K562 (cell line): ENCODE data around the gene NPAS3. TPM values are rescaled to one million over a fixed set of nuclear protein-coding genes. Genes with fewer than 3 reads are reported as not detected.

Experiments used
- ATAC-seq: fragments of 200-7000 bp; cut with Tn5 transposase; 3 replicates; pipeline ENCODE4 v1.9.1; 2020; ENCODE audit warnings: moderate library complexity
- BruUV-seq: library from RNA; stranded (reverse); fragments of 400-500 nt; replicated peaks from 2 replicates; lab custom pipeline; 2021; lab: Mats Ljungman, UMichigan
- CTCF ChIA-PET: fragments of 300-600 bp; formaldehyde crosslinking; extraction: SDS; loops from one replicate; lab custom pipeline; 2021; ENCODE audit warnings: low intra/inter-chr PET ratio; lab: Yijun Ruan, JAX
- POLR2A ChIA-PET: fragments of 300-600, 350-650 bp; sonication (Branson Sonifier 250); formaldehyde crosslinking; extraction: SDS; loops from one replicate; lab custom pipeline; 2021; ENCODE audit warnings: antibody characterized with exemption, inconsistent platforms; lab: Yijun Ruan, JAX
- DNase-seq, 4 experiments: peaks; one replicate each; pipeline versions ENCODE4 v3.0.0 to v3.0.0-alpha.2; 2011 to 2018; ENCODE audit warnings: low spot score in 3 of 4, mixed read lengths in 3 of 4; ENCODE audit errors: extremely low read depth in 1 of 4
- FAIRE-seq: peaks from 2 replicates; lab custom pipeline; 2011; peaks lifted over from hg19 to GRCh38; lab: Jason Lieb, UNC
- H2AFZ ChIP-seq: 2 replicates; pipeline ENCODE4 v1.6.0; 2011; ENCODE audit warnings: low read depth, low read length, control low read depth, inconsistent platforms
- H3K27ac ChIP-seq: fragments of 200-600 bp; 3 replicates; pipeline ENCODE4 v1.8.0; 2011; ENCODE audit warnings: low read depth, mild to moderate bottlenecking, control low read depth, inconsistent platforms, low read length, moderate library complexity, mixed read lengths; ENCODE audit errors: extremely low read depth
- H3K27me3 ChIP-seq, 2 experiments: fragments of 300-600 bp in 1 of 2; 2 replicates in 1 of 2; 3 replicates in 1 of 2; pipeline versions ENCODE4 v1.6.0 to v1.8.0; 2011; ENCODE audit warnings: inconsistent platforms in 2 of 2, low read length in 2 of 2, mild to moderate bottlenecking in 1 of 2, mixed read lengths in 1 of 2, moderate library complexity in 1 of 2; ENCODE audit not compliant: control insufficient read depth in 2 of 2, insufficient read depth in 2 of 2
- H3K36me3 ChIP-seq: fragments of 300-600 bp; 3 replicates; pipeline ENCODE4 v1.8.0; 2011; ENCODE audit warnings: mild to moderate bottlenecking, low read length, inconsistent platforms; ENCODE audit not compliant: control insufficient read depth, insufficient read depth
- H3K4me1 ChIP-seq, 2 experiments: fragments of 200-600 bp in 1 of 2; replicated peaks in 1 of 2; 2 replicates in 1 of 2; 3 replicates in 1 of 2; pipeline versions ENCODE4 v1.5.1 to v1.8.0; 2011; ENCODE audit warnings: inconsistent platforms in 2 of 2, low read length in 2 of 2, mild to moderate bottlenecking in 1 of 2, mixed read lengths in 1 of 2, moderate library complexity in 1 of 2; ENCODE audit not compliant: control insufficient read depth in 2 of 2, insufficient read depth in 2 of 2
- H3K4me2 ChIP-seq: 2 replicates; pipeline ENCODE4 v1.6.1; 2011; ENCODE audit warnings: low read length, control low read depth, inconsistent platforms, mixed read lengths; ENCODE audit not compliant: insufficient read depth
- H3K4me3 ChIP-seq: fragments of 200-600 bp; sonication (generic), shearing (Covaris generic); 2 replicates; pipeline ENCODE4 v1.5.1; 2016; ENCODE audit warnings: control low read depth, inconsistent platforms
- H3K79me2 ChIP-seq: fragments of 200-600 bp; 3 replicates; pipeline ENCODE4 v1.8.0; 2011; ENCODE audit warnings: low read length, inconsistent platforms; ENCODE audit not compliant: control insufficient read depth, insufficient read depth
- H3K9ac ChIP-seq, 2 experiments: 2 replicates each; pipeline versions ENCODE4 v1.6.0 to v1.6.1; 2011; ENCODE audit warnings: low read depth in 2 of 2, low read length in 2 of 2, control low read depth in 1 of 2, inconsistent platforms in 1 of 2, mild to moderate bottlenecking in 1 of 2, mixed read lengths in 1 of 2; ENCODE audit not compliant: insufficient read depth in 1 of 2
- H3K9me1 ChIP-seq: one replicate; pipeline ENCODE4 v1.6.0; 2011; ENCODE audit warnings: inconsistent platforms, mild to moderate bottlenecking, low read length, moderate library complexity; ENCODE audit not compliant: control insufficient read depth, insufficient read depth
- H3K9me3 ChIP-seq: replicated peaks from 2 replicates; pipeline ENCODE4 v1.5.1; 2011; ENCODE audit warnings: low read depth, low read length, inconsistent platforms; ENCODE audit not compliant: control insufficient read depth, insufficient read depth
- H4K20me1 ChIP-seq: replicated peaks from 2 replicates; pipeline ENCODE4 v1.6.1; 2011; ENCODE audit warnings: low read length, inconsistent platforms, mixed read lengths; ENCODE audit not compliant: control insufficient read depth, insufficient read depth
- ELF2 ChIP-seq: fragments of 250-450 bp; sonication (Bioruptor Pico); IDR thresholded peaks from 2 replicates; pipeline ENCODE4 v1.5.0; 2021; ENCODE audit warnings: mild to moderate bottlenecking
- FOSL1 ChIP-seq: fragments of 200-800 bp; sonication (Bioruptor generic); conservative IDR thresholded peaks from 2 replicates; pipeline ENCODE4 v1.6.1; 2016; ENCODE audit warnings: missing genetic modification characterization, missing compliant biosample characterization
- GABPA ChIP-seq: fragments of 200-800 bp; sonication (Bioruptor generic); conservative IDR thresholded peaks from 2 replicates; pipeline ENCODE4 v1.6.1; 2016; ENCODE audit warnings: low read depth, missing genetic modification characterization, missing compliant biosample characterization
- HDAC8 ChIP-seq: fragments of 450-650 bp; IDR thresholded peaks from 2 replicates; pipeline ENCODE4 v1.6.1; 2016; ENCODE audit warnings: mild to moderate bottlenecking, missing genetic modification characterization, moderate library complexity, missing compliant biosample characterization
- HES1 ChIP-seq: fragments of 450-650 bp; IDR thresholded peaks from 2 replicates; pipeline ENCODE4 v1.6.1; 2016; ENCODE audit warnings: low read depth, mild to moderate bottlenecking, moderate library complexity
- MAFG ChIP-seq: fragments of 450-650 bp; conservative IDR thresholded peaks from 2 replicates; pipeline ENCODE4 v1.6.1; 2016; ENCODE audit warnings: missing genetic modification characterization, missing compliant biosample characterization
- MCM7 ChIP-seq, 2 experiments: fragments of 450-650 bp; IDR thresholded peaks; 2 replicates each; pipeline ENCODE4 v1.6.1; 2016 to 2018
- PTBP1 ChIP-seq: fragments of 200-400 bp; formaldehyde crosslinking; IDR thresholded peaks from 2 replicates; pipeline ENCODE4 v1.6.1; 2017; ENCODE audit warnings: low read depth, low read length
- PYGO2 ChIP-seq: fragments of 450-650 bp; IDR thresholded peaks from 2 replicates; pipeline ENCODE4 v1.6.1; 2016; ENCODE audit warnings: mild to moderate bottlenecking, missing genetic modification characterization, moderate library complexity, missing compliant biosample characterization
- TCF15 ChIP-seq: fragments of 250-450 bp; sonication (Bioruptor Pico); IDR thresholded peaks from 2 replicates; pipeline ENCODE4 v1.8.0; 2022; ENCODE audit warnings: moderate library complexity, mild to moderate bottlenecking, inconsistent platforms
- TFAP4 ChIP-seq: sonication (generic); formaldehyde crosslinking; IDR thresholded peaks from 2 replicates; pipeline ENCODE4 v1.8.0; 2022; ENCODE audit warnings: missing genetic modification reagents, mild to moderate bottlenecking, moderate library complexity, borderline replicate concordance
- ZBTB1 ChIP-seq: sonication (generic); formaldehyde crosslinking; IDR thresholded peaks from 2 replicates; pipeline ENCODE4 v1.8.1; 2023; ENCODE audit warnings: missing genetic modification reagents, low read depth, mild to moderate bottlenecking, borderline replicate concordance
- WGBS: fragments of 100-300 bp; shearing (Covaris generic); methylation state at CpG from one replicate; pipeline ENCODE4 v1.1.6; 2016; ENCODE audit warnings: low coverage, mixed read lengths; ENCODE audit not compliant: insufficient coverage; ENCODE audit errors: missing lambda C conversion rate; 5-methylcytosine and 5-hydroxymethylcytosine counted together
- in situ Hi-C: fragments of 300-500 bp; cut with MboI; formaldehyde crosslinking; loops from 4 replicates; pipeline ENCODE4 v1.15.0; 2018; ENCODE audit warnings: inconsistent platforms, mixed read lengths
- intact Hi-C: fragments of 100-400 bp; cut with micrococcal nuclease; formaldehyde crosslinking; loops from 2 replicates; pipeline ENCODE4 v1.14.2; 2022
- polyA plus RNA-seq, 8 experiments: library from polyadenylated mRNA; depleted of rRNA in 4 of 8; stranded (reverse) in 5 of 8; unstranded in 3 of 8; fragments of >200 nt; fragmentation: Nextera tagmentation in 2 of 8; fragmentation: Illumina TruSeq in 1 of 8; extraction: Ambion mirVana in 2 of 8; extraction: Trizol in 1 of 8; gene quantifications; 2 replicates each; pipeline versions ENCODE4 v1.2.1 to v1.2.3, GENCODE V29; 2011 to 2014; ENCODE audit warnings: inconsistent platforms in 1 of 8, missing spikeins in 1 of 8
- total RNA-seq, 7 experiments: library from RNA; depleted of rRNA in 6 of 7; stranded (reverse); fragments of >200 nt in 6 of 7; fragmentation: Illumina TruSeq in 2 of 7; extraction: Trizol in 2 of 7; gene quantifications; 2 replicates each; pipeline versions ENCODE4 v1.2.1 to v1.2.3, GENCODE V29; 2011 to 2021; ENCODE audit warnings: low replicate concordance in 1 of 7
- TF ChIP-seq, protein P1 (sequence below): fragments of 250-450 bp; sonication (Bioruptor Pico); IDR thresholded peaks from 2 replicates; pipeline ENCODE4 v1.6.1; 2021; ENCODE audit warnings: mild to moderate bottlenecking

The NPAS3 gene
- total and polyA plus RNA-seq, 9 of the 15 experiments (the other 6 are each of a cell fraction or from before 2014, with no cell fraction given): 0.04 TPM; not detected in 8

GRCh38 chr14:32896979-32897697, 41.5 kb upstream of the NPAS3 start:
- Histone ChIP-seq H3K9me1 (no peaks in the 10 kb centered on the region), H3K4me1 (no peaks in the 10 kb centered on the region), H3K36me3 (no peaks in the 10 kb centered on the region), H3K79me2 (no peaks in the 10 kb centered on the region), H3K4me2 (peak overlapping the region; percentile 21), H3K27me3 (0 out of 5 replicates have a peak, but pooled peaks cover 0 to 4% of the 10 kb centered on the region in 2 experiments), H4K20me1 (no peaks in the 10 kb centered on the region), H3K9me3 (no peaks in the 10 kb centered on the region), H2AFZ (0 out of 2 replicates have a peak overlapping the region, but pooled peaks have one; percentile 40), H3K27ac (no peak overlapping the region), H3K4me3 (peak overlapping the region; percentile 18), H3K9ac (no peak overlapping the region)
- FAIRE-seq: no peak
- BruUV-seq: no TSS peak
- TF ChIP-seq PYGO2: no peak
- TF ChIP-seq MAFG (tag): 0 out of 2 replicates have a peak, but pooled peaks have one; percentile 6
- no peak for TF ChIP-seq GABPA (tag)
- intact Hi-C loops: no loop called here
- WGBS: 0% methylated on average over 10 of the region's 10 CpGs
- in situ Hi-C loops: loop anchor here (10.0 kb wide), 1 partner anchor 292 kb away; no protein-coding TSS in a partner anchor
- ChIA-PET CTCF (no interaction called here), POLR2A (no interaction called here)
- no peak for DNase-seq
- ATAC-seq: no peak

DNA sequence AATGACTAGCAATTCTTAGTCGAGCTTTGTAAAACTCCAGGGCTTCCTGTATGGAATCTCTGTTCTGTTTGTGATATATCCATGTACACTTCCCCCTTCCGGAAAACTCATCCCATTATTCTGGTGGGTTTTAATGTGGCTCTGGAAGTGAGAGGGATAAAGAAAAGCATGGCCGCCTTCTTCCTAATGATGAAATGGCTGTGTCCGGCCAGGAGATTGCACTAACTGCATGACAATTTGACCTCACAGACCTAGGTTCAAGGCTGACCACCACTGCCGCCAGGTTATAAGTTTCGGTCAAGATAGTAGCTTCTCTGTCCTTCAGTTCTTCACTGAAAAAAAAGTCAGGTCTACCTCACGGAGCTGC, 41.0 kb upstream of the NPAS3 start:
- Histone ChIP-seq H3K9me1 (no peaks in the 10 kb centered on the region), H2AFZ (0 out of 2 replicates have a peak overlapping the region, but pooled peaks have one; percentile 40), H3K27me3 (0 out of 5 replicates have a peak, but pooled peaks cover 0 to 4% of the 10 kb centered on the region in 2 experiments), H3K36me3 (no peaks in the 10 kb centered on the region), H3K9me3 (no peaks in the 10 kb centered on the region), H3K9ac (no peak overlapping the region), H4K20me1 (no peaks in the 10 kb centered on the region), H3K4me2 (peak overlapping the region; percentile 21; the same call in 1 of the 2 replicates), H3K79me2 (no peaks in the 10 kb centered on the region), H3K4me3 (peak overlapping the region; percentile 18), H3K27ac (no peak overlapping the region), H3K4me1 (no peaks in the 10 kb centered on the region)
- ATAC-seq (no peak), DNase-seq (no peak), FAIRE-seq (no peak)
- WGBS: 2% methylated on average over 7 of the region's 7 CpGs
- intact Hi-C loops (no loop called here), in situ Hi-C loops (loop anchor here (10.0 kb wide), 1 partner anchor 293 kb away; no protein-coding TSS in a partner anchor)
- POLR2A ChIA-PET: no interaction called here
- BruUV-seq: no TSS peak
- CTCF ChIA-PET: no interaction called here
- TF ChIP-seq HDAC8 (no peak), ZBTB1 (CRISPR knock-in tag) (no peak), HES1 (no peak), ELF2 (no peak), FOSL1 (tag) (no peak), PTBP1 (no peak), TCF15 (no peak), TFAP4 (no peak), MCM7 (IDR thresholded peaks at IDR 0.05) (no peak)
- TF ChIP-seq, protein P1, sequence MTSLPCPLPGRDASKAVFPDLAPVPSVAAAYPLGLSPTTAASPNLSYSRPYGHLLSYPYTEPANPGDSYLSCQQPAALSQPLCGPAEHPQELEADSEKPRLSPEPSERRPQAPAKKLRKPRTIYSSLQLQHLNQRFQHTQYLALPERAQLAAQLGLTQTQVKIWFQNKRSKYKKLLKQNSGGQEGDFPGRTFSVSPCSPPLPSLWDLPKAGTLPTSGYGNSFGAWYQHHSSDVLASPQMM: no peak
